ENCODE data around the gene TRIM9.
"Not testable (repeated sequence)": the region's sequence is repeated elsewhere in the genome, so short reads cannot be mapped to it uniquely, and the experiment has no call there.

Gene TRIM9

DNA sequence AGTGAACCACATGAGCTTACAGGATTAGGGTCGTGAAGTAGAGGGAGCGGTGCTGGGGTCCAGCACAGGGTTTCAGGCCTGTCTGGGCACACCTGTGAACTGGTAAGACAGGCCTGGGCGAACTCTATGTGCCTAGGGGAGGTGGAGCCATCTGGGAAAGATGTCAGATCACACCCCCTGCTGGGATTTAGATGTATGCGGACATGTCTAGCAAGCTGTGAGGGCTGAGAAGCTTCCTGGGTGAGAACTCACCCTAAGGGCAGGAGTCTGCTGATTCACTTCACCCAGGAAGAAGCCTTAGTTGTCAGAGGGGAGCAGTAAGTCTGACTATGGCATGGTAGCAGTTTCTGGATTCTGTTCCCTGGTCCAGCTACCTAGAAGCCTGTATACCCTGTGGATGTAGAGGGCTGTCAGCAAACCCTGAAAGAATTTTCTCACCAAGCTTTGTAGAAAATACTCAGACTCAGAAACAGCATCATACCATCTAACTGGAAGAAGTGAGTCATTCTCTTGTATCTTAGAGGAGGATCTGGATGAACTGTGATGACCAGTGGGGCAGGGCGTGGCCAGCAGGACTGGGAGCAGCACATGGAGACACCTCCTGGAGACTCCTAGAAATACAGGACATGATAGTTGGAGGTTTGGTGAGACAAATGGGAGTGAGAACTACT lies 139.4 kb downstream of the TRIM9 start:
- DNase-seq = peak in 1 of 2 donors; percentile 63

DNA sequence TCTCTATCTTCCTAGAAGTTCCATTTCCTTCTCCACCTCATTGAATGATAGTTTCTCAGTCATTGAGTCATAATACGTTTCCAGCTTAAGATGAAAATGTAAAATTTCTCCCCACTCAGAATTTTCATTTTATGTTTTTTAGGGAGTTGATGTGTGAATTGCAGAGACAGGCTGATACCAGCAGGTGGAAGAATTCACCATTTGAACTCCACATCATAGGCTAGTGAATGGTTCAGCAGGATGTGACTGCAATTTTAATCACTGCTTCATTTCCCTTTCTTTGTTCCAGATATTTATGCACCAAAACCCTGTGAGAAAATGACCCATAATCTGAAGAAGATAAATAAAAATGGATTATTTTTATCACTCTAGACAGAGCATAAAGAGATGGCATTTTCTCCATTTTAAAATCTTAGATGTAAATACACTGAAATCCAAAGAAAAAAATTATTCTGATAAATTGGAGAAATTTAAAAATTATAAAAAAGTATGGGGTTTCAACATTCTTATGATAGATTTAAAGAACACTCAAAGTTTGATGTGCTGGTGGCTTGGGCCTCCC lies 140.0 kb downstream of the TRIM9 start:
- DNase-seq = no peak

DNA sequence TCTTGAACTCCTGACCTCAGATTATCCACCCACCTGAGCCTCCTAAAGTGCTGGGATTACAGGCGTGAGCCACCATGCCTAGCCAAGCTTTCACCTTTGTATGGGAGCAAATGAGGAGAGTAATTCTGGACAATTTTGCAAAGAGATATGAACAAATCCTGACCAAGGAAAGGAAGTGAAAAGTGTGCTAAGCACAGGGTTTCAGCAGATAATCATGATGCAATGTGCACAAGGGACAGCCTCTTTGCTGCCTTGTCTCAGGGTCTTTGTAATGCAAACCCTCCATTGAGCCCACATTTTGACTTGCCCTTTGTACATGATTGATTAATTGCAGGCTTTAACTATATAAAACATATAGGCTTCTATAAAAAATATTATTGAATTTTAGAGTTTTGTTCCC lies 141.4 kb downstream of the TRIM9 start:
- DNase-seq = no peak

DNA sequence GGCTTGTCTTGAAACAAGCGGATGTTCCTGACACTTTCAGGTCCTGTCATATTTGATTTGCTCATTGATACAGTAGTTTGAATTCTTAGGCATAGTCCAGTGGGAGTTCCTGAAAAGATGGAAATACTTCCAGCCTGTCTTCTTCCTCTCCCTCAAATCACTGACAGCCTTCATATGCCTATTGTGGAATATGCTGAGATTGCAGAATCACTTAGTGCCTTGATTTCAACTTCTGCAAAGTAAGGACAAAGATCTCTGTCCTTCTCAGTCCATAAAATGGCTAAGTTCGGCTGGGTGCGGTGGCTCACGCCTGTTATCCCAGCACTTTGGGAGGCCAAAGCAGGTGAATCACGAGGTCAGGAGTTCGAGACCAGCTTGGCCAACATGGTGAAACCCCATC lies 143.9 kb downstream of the TRIM9 start:
- no peak for DNase-seq

DNA sequence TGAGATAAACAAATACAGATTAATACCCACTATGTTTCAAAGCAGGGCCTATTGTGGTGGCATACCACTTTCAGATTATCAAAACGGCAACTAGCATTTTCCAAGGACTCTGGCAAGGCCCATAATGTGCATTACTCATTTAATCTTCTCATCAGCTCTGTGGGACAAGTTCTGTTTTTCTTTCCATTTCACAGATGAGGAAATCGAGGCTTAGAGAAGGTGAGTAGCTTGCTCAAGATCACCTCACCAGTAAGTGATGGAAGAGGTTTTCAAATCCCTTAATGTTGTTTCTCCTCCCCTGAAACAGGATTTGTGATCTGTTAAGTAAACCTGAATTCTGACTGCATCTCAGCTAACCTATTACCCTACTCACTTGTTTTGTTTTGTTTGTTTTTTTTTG lies 146.7 kb downstream of the TRIM9 start:
- no peak for DNase-seq

DNA sequence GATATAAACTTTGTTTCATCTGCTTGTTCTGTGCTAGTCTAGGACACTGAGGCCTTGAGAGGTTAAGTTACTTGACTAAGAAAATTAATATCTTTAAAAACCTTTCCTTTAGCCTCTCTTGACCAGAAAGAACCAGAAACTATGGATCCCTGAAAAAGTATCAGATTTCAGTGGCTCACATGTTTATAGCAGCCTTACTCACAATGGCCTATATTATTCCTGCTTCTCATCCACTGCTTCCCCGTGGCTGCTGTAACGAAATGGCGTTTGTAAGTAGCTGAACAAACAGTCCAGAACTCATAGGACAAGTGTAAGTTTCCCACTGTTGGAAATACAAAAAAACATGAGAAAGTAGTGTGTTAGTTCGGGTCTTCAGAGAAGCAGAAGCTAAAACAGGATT lies 147.5 kb downstream of the TRIM9 start:
- DNase-seq = no peak

DNA sequence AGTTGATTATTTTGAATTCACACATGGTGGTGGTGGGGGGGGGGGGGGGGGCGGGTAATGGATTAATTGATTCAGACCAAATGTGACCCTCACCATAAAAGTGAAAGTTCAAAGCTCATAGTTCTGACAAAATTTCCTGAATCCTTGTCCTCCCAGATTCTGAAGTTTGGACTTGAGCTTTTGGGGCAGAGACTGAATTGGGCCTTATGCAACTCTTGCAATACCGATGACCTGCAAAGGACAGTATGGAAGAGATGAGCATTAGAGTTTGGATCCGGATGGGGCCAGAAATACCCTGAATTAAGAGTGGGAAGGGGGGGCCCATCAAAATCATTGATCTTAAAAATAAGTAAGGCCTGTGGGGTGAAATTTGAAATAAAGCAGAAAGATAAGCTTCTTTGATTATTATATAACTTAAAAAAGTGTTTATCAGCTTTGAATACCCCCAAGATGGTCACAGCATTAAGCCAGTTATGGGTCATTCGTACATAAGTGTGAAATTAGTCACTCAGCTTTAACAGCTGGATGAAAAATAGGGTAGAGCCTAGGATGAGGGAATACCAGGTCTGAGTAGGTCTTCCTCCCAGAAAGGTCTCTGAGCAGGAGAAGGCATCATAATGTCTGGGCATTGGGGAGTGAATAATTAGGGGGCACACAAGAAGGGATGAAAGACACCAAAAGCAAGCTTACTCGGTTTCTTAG lies 148.5 kb downstream of the TRIM9 start:
- no peak for DNase-seq

DNA sequence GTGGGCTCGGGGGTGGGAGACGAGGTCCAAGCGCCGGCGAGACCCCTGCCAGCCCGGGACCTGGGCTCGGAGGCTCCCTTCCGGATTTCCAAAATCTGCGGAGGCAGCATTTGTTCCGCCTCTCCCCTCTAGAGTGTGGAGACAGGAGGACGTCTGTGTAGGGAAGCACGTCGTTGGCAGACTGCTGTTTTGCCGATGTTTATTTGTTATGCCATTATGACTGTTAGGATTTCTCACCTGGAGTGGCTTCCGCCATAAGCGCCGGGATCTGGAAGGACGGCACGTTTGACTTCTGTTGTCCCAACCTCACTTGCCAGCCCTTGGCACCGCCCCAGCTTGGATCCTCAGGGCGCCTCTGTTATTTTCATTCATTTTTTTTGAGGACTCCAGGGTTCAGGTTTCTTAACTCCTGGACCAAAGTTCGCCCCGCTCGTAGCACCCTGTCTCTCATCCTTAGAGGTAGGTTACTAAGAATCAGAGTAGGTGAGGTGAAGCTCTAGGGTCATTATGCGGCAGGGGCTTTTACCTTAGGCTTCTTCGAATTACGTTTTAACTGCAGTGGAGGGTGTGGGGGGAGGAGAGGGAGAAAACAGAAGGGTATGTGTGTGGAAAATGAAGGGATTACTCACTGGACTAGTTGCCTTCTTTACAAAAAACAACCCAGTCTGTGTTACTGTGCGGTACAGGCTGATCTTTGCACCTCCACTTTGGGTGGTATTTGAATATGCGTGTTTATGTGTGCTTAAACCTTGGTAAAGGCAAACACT lies 150.1 kb downstream of the TRIM9 start:
- DNase-seq = no peak

DNA sequence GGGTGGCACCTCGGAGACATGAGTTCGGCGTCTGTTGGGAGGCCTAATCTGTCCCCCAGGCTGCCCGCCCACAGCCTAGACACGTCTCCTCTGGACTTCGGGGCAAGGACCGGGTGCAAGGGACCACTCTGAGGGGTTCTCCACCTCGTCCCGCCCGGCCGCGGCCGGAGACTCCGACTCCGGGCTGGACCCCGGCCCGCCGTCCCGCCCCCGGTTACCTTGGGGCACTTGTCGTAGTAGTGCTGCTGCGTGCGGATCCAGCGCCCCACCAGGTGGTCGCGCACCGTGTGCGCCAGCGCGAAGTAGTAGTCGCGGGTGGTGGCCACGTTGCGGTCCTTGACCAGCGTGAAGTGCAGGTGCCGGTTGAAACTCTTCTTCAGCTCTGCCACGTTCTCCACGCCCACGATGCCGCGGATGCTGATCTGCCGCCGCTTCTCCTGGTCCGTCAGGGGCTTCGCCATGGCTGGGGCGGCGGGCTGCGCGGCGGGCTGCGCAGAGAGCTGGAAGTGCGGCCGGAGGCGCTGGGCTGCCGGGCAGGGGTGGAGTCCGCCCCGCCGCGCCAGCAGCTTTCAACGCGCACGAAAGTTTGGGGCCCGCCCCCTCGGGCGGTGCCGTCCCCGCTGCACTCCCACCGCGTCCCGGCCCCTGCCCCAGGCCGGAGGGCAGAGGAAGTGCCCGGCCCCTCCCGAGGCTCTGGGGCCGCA lies 150.8 kb downstream of the TRIM9 start, which contains the start of gene PYGL:
PYGL (minus strand) TSS at position 541 of the 704 bp plus-strand sequence; CDS start at position 461, 80 bp downstream.
- DNase-seq = peak in 1 of 2 donors; percentile 28

DNA sequence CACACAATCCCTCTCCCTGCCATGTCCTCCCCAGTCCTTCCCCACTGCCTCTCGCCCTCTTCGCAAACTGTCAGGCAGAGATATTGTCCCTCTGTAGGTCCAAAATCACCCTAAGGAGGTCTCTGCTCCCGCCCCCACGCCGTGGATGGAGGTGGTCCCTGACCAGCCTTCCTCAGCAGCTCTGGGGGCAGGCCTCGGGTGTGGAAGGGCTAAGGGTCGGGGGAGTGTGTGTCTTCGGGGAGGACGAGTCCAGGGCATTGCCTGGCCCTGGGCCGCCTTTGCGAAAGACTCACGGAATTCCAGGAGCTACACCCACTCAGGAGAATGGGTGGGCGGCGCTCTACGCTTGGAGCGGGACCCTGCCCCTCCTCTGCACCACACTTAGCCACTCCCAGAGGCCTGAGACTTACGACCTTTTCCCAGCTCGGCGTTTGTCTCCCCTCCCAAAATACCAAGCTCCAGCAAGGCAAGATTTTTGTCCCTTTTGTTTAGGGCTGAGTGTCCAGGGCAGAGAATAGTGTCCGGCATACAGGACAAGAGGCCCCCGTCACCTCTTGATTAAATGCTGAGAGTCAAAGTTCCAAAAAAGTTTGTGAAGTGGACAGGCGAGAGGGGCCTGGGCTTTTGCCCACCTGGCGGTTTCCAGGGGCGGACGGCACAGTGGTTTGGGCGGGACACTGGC lies 151.5 kb downstream of the TRIM9 start:
- DNase-seq = no peak

DNA sequence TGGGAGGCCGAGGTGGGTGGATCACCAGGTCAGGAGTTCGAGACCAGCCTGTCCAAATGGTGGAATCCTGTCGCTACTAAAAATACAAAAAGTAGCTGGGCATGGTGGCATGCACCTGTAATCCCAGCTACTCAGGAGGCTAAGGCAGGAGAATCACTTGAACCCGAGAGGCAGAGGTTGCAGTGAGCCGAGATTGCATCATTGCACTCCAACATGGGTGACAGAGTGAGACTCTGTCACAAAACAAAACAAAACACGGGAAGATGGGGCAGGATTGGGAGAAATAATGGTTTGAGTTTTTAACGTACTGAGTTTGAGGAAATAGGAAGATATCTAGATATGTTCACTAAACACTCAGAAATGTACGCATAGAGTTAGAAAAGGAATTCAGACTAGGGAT lies 153.3 kb downstream of the TRIM9 start:
- not testable (repeated sequence) for DNase-seq

DNA sequence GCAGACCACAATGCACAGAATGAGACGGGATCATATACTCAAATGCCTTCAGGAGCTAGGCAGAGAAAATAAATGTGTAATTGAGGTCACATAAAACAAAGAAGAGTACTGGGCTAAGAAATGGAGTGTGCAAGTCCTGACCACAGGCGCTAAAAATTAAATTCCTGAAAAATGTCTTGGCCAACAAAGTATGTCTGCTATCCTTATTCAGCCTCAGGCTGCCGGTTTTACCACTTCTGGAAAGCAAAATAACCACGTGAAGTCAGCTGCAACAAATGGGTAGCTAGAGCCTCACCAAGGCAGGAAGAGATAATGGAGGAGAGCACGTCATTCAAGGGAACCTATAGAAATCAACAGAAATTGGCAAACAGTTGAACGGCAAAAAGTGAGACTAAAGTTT lies 153.8 kb downstream of the TRIM9 start:
- DNase-seq = no peak

DNA sequence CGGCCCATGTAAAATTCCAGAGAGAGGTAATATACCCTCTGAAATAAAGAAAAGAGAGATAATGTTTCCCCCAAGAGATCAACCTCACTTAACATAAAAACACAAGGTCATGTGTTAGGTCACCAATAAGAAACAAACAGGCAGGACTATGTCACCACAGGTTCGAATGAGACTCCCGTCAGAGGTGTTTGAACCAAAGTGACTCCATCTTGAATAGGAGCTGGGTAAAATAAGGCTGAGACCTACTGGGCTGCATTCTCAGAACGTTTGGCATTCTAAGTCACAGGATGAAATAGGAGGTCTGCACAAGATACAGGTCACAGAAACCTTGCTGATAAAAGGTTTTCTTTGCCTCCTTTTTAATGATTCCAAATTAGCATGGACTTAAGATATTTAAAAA lies 157.1 kb downstream of the TRIM9 start:
- no peak for DNase-seq

DNA sequence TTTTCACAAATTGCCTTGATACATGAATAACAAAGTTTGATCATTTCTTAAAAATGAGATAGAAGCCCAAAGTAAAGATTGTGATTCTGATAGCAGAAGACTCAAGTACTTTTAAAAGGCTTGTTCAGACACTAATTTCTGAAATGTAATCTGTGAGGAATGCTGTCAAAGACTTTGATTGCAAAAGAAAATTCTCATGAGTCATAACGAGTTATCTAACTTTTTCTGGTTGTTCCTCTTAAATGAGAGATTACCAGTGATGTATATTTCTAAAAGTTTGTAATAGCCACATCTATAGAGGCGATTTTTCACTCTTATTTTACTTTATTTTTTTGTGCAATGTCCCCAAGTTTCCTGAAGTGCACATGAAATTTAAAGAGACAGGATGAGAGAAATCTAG lies 157.6 kb downstream of the TRIM9 start:
- DNase-seq = no peak

DNA sequence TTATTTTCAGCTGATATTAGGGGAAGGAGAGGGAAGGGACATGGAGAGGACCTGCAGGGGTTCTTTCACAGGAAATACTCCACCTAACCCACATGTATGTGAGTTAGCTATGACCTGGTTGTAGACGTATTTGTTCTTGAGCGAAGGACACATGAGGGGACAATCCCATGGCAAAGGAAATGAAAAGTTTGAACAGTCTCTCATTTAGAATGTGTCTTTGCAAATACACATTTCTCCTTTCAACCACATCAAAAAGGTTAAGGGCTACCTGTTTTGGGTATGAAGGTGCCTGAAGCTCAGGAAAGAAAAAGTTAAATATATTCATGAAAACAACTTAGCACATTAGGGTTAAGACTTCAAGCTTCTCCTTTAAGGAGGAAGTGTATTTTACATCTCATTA lies 158.0 kb downstream of the TRIM9 start:
- DNase-seq = no peak

DNA sequence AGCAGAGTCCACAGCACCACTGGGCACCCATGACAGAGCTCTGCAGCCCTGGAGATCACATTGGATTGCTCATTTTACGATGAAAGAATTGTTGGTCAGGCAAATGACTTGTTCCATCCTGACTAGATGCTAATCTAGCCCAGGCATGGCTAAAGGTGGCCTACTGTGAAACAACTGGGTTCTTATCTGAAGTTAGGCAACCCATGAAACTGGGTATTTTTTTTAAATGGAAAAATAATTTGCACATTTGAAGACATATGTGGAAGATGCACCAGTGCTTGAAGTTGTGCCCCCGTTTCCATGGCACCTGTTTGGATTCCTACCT lies 158.9 kb downstream of the TRIM9 start:
- DNase-seq = no peak

DNA sequence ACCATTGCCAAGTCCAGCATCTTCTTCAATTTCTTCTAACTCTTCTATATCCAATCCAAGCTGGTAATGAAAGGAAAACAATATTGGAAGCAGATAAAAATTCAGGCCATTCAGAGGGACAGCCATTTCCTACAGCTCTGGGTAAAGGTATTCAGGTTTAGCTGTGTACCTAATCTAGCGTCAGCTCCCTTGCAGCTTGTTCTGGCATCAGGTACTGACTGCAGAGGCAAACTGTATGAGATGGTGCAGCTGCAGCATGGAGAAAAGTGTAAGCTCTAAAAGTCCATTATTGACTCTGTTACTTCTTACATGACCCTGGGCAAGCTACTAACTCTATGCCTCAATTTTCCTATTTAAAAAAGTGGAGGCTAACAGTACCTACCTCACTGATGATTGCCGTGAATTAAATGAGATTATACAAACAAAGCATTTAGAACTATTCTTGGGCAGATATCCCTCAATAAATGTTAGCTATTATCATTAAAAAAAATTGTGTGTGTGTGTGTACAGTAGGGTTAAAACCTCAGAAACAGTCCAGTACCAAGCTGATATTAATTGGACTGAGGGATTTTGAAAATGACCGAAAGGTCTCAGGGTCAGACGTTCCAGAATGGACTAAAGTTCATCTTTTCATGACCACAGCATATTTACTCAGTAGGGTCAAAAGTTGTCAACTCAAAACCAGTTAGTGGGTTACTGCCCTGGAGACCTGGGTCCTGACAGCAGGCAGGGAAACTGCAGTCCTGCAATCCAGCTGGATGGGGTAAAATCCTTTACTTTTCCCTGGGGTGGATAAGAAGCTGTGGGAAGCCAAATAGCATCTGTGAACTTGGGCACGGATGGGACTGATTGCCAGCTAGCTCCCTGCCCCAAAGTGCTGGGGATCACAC lies 159.5 kb downstream of the TRIM9 start:
- no peak for DNase-seq

DNA sequence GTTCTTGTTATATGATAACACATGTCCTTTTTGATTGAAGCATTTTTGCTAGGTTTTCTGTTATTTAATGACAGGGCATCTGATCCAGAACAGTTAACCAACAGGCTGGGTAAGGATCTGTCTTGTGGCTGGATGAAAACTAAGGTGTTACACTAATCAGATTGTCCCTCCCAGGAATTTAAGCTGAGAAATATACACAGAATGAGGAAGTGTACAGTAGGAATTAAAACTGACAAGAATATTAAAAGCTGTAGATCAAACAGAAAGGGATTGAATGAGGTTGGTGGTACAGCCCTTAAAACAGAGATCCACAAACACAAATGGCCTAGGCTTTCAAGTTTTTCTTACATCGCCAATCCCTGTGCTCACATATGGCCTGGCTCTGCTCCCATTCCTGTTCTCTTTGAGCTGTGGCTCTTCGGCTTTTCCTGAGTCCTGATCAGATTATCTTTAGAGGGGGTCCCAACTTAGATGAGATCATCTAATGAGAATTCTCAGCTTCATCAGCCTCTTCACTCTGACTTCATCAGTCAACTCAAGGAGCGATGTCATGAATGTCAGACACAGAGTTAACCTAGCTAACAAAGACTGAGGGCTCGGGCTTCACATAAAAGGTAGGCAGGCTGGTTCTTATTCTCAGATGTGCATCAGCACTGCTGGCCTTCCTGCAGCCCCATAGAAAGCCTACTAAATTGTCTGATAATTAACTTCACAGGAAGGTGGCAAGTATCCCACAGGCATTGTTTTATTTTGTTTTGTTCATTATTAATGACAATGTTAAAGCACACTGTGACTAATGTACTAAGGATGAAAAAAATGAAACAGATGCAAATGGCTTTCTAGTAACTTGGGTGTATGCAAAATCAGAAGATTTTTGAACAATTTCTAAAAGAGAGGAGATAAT lies 162.1 kb downstream of the TRIM9 start:
- DNase-seq = no peak

DNA sequence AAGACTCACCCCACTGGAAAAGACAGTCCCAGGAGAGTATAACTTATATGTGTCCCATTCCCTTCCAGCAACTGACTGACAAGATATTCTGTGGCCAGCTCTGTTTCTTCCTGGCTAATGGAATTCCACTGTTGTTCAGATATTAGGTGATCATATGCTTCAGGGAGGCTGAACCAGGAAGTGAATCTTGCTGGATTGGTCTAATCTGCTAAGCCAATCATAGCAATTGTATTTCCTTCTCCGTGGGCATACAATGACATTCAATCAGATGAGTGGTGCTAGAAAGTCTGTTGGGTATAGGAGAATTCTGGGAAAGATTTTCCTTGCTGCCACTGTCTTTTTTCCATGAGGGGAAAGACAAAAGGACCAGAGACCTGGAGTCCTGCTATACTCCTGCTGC lies 162.7 kb downstream of the TRIM9 start:
- DNase-seq = no peak

DNA sequence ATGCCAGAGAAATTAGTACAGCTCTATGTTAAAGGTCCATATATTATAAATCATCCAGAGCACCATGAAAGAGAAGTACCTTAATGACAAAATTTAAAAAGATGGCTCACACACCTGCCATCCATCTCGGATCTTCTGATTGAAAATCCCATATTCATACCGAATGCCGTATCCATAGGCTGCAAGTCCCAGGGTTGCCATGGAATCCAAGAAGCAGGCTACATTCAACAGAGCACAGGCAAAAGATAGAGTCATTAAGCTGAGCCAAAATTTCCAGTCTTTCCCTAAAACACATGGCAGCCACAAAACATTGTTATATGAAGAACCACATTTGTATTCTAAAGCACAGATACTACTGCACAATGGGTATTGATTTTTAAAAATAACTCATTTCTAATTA lies 163.3 kb downstream of the TRIM9 start:
- DNase-seq = no peak
